Measurements from ENCODE around the gene CLTC. TPM values are rescaled to one million over a fixed set of nuclear protein-coding genes. Genes with fewer than 3 reads are reported as not detected.

CLTC gene
- total RNA-seq, 4 donors from 2014 or later, result 140 to 203 (median 172) TPM

DNA sequence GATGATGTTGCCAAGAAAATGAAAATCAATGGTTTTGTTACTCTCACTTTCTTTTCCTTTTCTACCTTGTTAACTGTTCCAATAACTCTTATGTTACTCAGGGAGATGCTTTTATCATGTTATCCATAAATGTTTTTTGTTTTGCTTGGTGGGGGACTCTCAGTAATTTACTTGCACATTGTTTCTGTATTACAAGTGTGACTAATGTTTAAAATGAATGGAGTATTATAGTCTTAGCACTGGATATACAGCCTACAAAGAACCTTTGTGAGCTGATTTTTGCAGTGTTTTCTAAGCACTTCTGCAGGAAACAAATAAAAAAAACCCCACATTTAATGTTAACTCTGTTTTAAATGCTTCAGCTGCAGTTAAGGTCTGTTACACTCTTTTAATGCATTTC lies 99.8 kb downstream of the CLTC start:
- intact Hi-C loops (cut with DNase I; ENCODE audit: low total_unique reads), result no loop called here
- DNase-seq, result no peak
- no peak overlapping the region for H3K27ac ChIP-seq
- no peaks in the 10 kb centered on the region for H3K9me3 ChIP-seq
- no peak overlapping the region for H3K4me3 ChIP-seq
- no peaks in the 10 kb centered on the region for H3K36me3 ChIP-seq
- peaks cover 16 to 24% of the 10 kb centered on the region in 2 donors for H3K4me1 ChIP-seq
- in situ Hi-C loops (cut with MboI; ENCODE audit: low sequenced_read_pairs in 4 of 4), result no loop called here
- no peak for TF ChIP-seq POLR2A (IDR thresholded peaks at IDR 0.05)
- TF ChIP-seq, protein P1, sequence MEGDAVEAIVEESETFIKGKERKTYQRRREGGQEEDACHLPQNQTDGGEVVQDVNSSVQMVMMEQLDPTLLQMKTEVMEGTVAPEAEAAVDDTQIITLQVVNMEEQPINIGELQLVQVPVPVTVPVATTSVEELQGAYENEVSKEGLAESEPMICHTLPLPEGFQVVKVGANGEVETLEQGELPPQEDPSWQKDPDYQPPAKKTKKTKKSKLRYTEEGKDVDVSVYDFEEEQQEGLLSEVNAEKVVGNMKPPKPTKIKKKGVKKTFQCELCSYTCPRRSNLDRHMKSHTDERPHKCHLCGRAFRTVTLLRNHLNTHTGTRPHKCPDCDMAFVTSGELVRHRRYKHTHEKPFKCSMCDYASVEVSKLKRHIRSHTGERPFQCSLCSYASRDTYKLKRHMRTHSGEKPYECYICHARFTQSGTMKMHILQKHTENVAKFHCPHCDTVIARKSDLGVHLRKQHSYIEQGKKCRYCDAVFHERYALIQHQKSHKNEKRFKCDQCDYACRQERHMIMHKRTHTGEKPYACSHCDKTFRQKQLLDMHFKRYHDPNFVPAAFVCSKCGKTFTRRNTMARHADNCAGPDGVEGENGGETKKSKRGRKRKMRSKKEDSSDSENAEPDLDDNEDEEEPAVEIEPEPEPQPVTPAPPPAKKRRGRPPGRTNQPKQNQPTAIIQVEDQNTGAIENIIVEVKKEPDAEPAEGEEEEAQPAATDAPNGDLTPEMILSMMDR (IDR thresholded peaks at IDR 0.05 in 4 of 5, conservative IDR thresholded peaks at IDR 0.05 in 1 of 5), result no peak
- no peak for ATAC-seq
- H3K27me3 ChIP-seq, result no peaks in the 10 kb centered on the region

DNA sequence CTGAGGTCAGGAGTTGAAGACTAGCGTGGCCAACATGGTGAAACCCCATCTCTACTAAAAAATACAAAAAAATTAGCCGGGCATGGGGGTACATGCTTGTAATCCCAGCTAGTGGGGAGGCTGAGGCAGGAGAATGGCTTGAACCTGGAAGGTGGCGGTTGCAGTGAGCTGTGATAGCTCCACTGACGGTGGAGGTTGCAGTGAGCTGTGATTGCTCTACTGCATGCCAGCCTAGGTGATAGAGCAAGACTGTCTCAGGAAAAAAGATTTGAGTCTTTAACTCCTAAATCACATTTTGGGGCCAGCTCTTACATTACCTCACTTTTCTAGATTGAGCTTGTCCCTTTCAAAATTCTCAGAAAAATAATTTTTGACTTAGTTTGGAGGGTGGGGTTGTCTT lies 102.9 kb downstream of the CLTC start:
- intact Hi-C loops (cut with DNase I; ENCODE audit: low total_unique reads) (no loop called here), in situ Hi-C loops (cut with MboI; ENCODE audit: low sequenced_read_pairs in 4 of 4) (no loop called here)
- no peak overlapping the region for H3K4me3 ChIP-seq
- TF ChIP-seq, protein P1 (IDR thresholded peaks at IDR 0.05 in 4 of 5, conservative IDR thresholded peaks at IDR 0.05 in 1 of 5), result no peak
- TF ChIP-seq POLR2A (IDR thresholded peaks at IDR 0.05), result no peak
- H3K4me1 ChIP-seq, result peaks cover 13 to 37% of the 10 kb centered on the region in 2 donors
- H3K27ac ChIP-seq, result peak overlapping the region in 1 of 4 donors; percentile 32
- H3K27me3 ChIP-seq, result no peaks in the 10 kb centered on the region
- ATAC-seq (no peak), DNase-seq (no peak)
- H3K36me3 ChIP-seq, result no peaks in the 10 kb centered on the region
- H3K9me3 ChIP-seq, result no peaks in the 10 kb centered on the region

DNA sequence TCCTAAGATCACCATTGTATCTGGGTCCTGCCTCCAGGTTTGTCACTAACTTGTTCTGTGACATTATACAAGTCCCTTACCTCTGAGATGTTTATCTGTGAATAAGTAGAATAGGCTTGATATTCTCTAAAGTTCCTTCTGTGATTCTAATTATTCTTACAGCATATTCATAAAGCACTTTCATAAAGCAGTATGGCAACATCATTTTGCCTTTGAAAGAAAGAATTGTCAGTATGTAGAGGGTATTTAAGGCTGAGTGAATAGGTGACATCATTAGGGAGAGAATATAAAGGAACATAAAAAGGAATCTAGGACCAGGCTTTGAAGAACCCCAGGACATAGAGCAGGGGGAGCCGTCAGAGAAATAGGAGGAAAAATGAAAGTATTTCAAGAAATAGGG lies 103.3 kb downstream of the CLTC start:
- Histone ChIP-seq H3K27me3 (no peaks in the 10 kb centered on the region), H3K9me3 (no peaks in the 10 kb centered on the region), H3K4me1 (peaks cover 16 to 41% of the 10 kb centered on the region in 2 donors), H3K4me3 (no peak overlapping the region), H3K36me3 (no peaks in the 10 kb centered on the region), H3K27ac (peak overlapping the region in 2 of 4 donors; percentile 32 to 37)
- intact Hi-C loops (cut with DNase I; ENCODE audit: low total_unique reads) (no loop called here), in situ Hi-C loops (cut with MboI; ENCODE audit: low sequenced_read_pairs in 4 of 4) (no loop called here)
- ATAC-seq (no peak), DNase-seq (no peak)
- no peak for TF ChIP-seq POLR2A (IDR thresholded peaks at IDR 0.05)
- TF ChIP-seq, protein P1 (IDR thresholded peaks at IDR 0.05 in 4 of 5, conservative IDR thresholded peaks at IDR 0.05 in 1 of 5), result no peak

DNA sequence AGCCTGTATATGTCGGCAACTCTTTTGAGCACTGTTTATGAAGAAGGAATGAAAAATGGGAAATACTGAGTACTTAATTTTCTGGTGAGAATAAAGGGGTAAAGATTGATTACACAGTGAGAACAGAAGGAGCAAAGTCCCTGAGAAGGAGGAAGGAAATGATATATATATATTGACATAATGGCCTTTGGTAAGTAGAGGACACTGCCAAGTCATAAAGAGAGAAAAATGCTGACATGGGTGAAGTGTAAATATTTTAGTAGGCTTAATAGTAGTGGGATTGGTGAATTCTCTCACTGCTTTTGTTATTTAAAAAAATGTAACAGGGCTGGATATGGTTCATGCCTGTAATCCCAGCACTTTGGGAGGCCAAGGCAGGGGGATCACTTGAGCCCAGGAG lies 103.9 kb downstream of the CLTC start:
- intact Hi-C loops (cut with DNase I; ENCODE audit: low total_unique reads) (no loop called here), in situ Hi-C loops (cut with MboI; ENCODE audit: low sequenced_read_pairs in 4 of 4) (no loop called here)
- H3K27me3 ChIP-seq, result no peaks in the 10 kb centered on the region
- no peak overlapping the region for H3K4me3 ChIP-seq
- peaks cover 21 to 45% of the 10 kb centered on the region in 2 donors for H3K4me1 ChIP-seq
- peak overlapping the region in 2 of 4 donors; percentile 32 to 37 for H3K27ac ChIP-seq
- no peak for ATAC-seq
- DNase-seq, result no peak
- TF ChIP-seq POLR2A (IDR thresholded peaks at IDR 0.05), result no peak
- TF ChIP-seq, protein P1 (IDR thresholded peaks at IDR 0.05 in 4 of 5, conservative IDR thresholded peaks at IDR 0.05 in 1 of 5), result no peak
- no peaks in the 10 kb centered on the region for H3K9me3 ChIP-seq
- no peaks in the 10 kb centered on the region for H3K36me3 ChIP-seq

DNA sequence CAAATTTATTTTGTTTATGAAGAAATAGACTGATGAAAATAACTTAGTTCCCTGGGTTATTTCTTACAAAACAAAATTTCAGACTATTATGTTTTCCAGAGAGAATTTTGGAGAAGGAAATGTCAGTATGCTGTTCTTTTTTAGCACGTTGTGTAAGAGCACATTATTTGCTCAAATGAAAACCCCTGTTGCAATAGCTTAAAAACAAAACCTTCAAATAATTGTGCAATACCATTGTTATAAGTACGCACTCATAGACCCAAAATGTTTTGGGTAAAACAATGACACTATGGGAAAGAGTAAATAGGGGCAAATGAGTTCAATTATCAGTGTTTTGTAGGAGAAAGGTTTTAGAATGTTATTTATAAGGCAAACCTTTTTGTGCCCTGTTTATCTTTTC lies 106.0 kb downstream of the CLTC start:
- Histone ChIP-seq H3K4me3 (no peak overlapping the region), H3K36me3 (no peaks in the 10 kb centered on the region), H3K27ac (peak overlapping the region; percentile 8 to 87 (median 60)), H3K9me3 (no peaks in the 10 kb centered on the region), H3K27me3 (no peaks in the 10 kb centered on the region), H3K4me1 (peaks cover 24 to 44% of the 10 kb centered on the region in 2 donors)
- no peak for TF ChIP-seq POLR2A (IDR thresholded peaks at IDR 0.05)
- TF ChIP-seq, protein P1 (IDR thresholded peaks at IDR 0.05 in 4 of 5, conservative IDR thresholded peaks at IDR 0.05 in 1 of 5), result no peak
- in situ Hi-C loops (cut with MboI; ENCODE audit: low sequenced_read_pairs in 4 of 4) (no loop called here), intact Hi-C loops (cut with DNase I; ENCODE audit: low total_unique reads) (no loop called here)
- ATAC-seq (peak; percentile 52 to 57), DNase-seq (no peak)

Data from gastrocnemius medialis (tissue), 4 donors.